Measurements from ENCODE around the gene PAWR. TPM values are rescaled to one million over a fixed set of nuclear protein-coding genes. Genes with fewer than 3 reads are reported as not detected.

The PAWR gene
- total and polyA plus RNA-seq, 9 of the 15 experiments (the other 6 are each of a cell fraction or from before 2014, with no cell fraction given), result 0.82 TPM; not detected in 8

DNA sequence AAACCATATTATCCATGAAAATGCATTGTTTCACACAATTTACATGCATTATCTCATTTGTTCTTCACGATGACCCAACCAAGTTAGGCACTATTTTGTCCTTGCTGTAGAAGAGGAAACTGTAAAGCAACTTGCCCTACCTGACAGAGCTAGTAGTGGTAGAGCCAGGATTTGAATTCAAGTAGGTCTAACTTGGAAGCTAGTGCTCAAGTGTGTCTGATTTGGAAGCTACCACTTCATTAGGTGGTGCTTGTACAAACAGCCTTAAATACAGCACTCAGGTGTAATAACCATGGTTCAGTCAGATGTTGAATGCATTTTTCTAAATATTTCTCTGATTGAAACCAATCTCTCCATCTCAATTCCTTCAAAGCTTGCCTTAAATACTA is 123.6 kb downstream of the PAWR start:
- Histone ChIP-seq H3K36me3 (ENCODE audit: control insufficient read depth, insufficient read depth, low read length) (no peaks in the 10 kb centered on the region), H3K9me1 (ENCODE audit: control insufficient read depth, insufficient read depth, low read length) (no peaks in the 10 kb centered on the region), H3K9me3 (replicated peaks; ENCODE audit: control insufficient read depth, insufficient read depth, low read depth, low read length) (no peaks in the 10 kb centered on the region), H3K79me2 (ENCODE audit: control insufficient read depth, insufficient read depth, low read length) (no peaks in the 10 kb centered on the region), H3K27me3 (ENCODE audit: control insufficient read depth in 2 of 2, insufficient read depth in 2 of 2, low read length in 2 of 2) (no peaks in the 10 kb centered on the region), H2AFZ (ENCODE audit: low read depth, low read length) (no peak overlapping the region), H4K20me1 (replicated peaks; ENCODE audit: control insufficient read depth, insufficient read depth, low read length) (no peaks in the 10 kb centered on the region), H3K9ac (ENCODE audit: insufficient read depth in 1 of 2, low read depth in 2 of 2, low read length in 2 of 2) (no peak overlapping the region), H3K27ac (ENCODE audit: extremely low read depth, low read depth, low read length) (no peak overlapping the region), H3K4me3 (no peak overlapping the region), H3K4me1 (replicated peaks in 1 of 2; ENCODE audit: control insufficient read depth in 2 of 2, insufficient read depth in 2 of 2, low read length in 2 of 2) (no peaks in the 10 kb centered on the region), H3K4me2 (ENCODE audit: insufficient read depth, low read length) (no peak overlapping the region)
- FAIRE-seq (no peak), ATAC-seq (no peak), DNase-seq (ENCODE audit: extremely low read depth in 1 of 4, low spot score in 3 of 4) (no peak)
- intact Hi-C loops (cut with micrococcal nuclease), result no loop called here
- POLR2A ChIA-PET, result no interaction called here
- in situ Hi-C loops (cut with MboI), result no loop called here
- 0% methylated on average over 1 of the region's 1 CpG for WGBS (ENCODE audit: insufficient coverage, low coverage, missing lambda C conversion rate)
- BruUV-seq (replicated peaks), result no TSS peak
- TF ChIP-seq NFATC3 (IDR thresholded peaks at IDR 0.05), result no peak
- CTCF ChIA-PET (ENCODE audit: low intra/inter-chr PET ratio), result no interaction called here

- FAIRE-seq, result no peak
- TF ChIP-seq, protein P1, sequence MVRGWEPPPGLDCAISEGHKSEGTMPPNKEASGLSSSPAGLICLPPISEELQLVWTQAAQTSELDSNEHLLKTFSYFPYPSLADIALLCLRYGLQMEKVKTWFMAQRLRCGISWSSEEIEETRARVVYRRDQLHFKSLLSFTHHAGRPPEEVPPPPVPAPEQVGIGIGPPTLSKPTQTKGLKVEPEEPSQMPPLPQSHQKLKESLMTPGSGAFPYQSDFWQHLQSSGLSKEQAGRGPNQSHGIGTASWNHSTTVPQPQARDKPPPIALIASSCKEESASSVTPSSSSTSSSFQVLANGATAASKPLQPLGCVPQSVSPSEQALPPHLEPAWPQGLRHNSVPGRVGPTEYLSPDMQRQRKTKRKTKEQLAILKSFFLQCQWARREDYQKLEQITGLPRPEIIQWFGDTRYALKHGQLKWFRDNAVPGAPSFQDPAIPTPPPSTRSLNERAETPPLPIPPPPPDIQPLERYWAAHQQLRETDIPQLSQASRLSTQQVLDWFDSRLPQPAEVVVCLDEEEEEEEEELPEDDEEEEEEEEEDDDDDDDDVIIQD (CRISPR knock-in tag; IDR thresholded peaks at IDR 0.05), result no peak
- TF ChIP-seq CSDE1 (IDR thresholded peaks at IDR 0.05) (no peak), ZNF511 (CRISPR knock-in tag; IDR thresholded peaks at IDR 0.05) (no peak), ZNF197 (CRISPR knock-in tag; IDR thresholded peaks at IDR 0.05; ENCODE audit: low read depth) (no peak), ASH1L (IDR thresholded peaks at IDR 0.05; ENCODE audit: borderline replicate concordance, low read depth, partially characterized antibody) (no peak), MAFG (tag; conservative IDR thresholded peaks at IDR 0.05) (no peak), HMG20B (CRISPR knock-in tag; IDR thresholded peaks at IDR 0.05) (no peak)
- TF ChIP-seq, protein P2, sequence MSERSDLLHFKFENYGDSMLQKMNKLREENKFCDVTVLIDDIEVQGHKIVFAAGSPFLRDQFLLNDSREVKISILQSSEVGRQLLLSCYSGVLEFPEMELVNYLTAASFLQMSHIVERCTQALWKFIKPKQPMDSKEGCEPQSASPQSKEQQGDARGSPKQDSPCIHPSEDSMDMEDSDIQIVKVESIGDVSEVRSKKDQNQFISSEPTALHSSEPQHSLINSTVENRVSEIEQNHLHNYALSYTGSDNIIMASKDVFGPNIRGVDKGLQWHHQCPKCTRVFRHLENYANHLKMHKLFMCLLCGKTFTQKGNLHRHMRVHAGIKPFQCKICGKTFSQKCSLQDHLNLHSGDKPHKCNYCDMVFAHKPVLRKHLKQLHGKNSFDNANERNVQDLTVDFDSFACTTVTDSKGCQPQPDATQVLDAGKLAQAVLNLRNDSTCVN (CRISPR knock-in tag; IDR thresholded peaks at IDR 0.05), result no peak
- TF ChIP-seq, protein P3, sequence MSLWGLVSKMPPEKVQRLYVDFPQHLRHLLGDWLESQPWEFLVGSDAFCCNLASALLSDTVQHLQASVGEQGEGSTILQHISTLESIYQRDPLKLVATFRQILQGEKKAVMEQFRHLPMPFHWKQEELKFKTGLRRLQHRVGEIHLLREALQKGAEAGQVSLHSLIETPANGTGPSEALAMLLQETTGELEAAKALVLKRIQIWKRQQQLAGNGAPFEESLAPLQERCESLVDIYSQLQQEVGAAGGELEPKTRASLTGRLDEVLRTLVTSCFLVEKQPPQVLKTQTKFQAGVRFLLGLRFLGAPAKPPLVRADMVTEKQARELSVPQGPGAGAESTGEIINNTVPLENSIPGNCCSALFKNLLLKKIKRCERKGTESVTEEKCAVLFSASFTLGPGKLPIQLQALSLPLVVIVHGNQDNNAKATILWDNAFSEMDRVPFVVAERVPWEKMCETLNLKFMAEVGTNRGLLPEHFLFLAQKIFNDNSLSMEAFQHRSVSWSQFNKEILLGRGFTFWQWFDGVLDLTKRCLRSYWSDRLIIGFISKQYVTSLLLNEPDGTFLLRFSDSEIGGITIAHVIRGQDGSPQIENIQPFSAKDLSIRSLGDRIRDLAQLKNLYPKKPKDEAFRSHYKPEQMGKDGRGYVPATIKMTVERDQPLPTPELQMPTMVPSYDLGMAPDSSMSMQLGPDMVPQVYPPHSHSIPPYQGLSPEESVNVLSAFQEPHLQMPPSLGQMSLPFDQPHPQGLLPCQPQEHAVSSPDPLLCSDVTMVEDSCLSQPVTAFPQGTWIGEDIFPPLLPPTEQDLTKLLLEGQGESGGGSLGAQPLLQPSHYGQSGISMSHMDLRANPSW (CRISPR knock-in tag; IDR thresholded peaks at IDR 0.05), result no peak
These were observed 124.2 kb downstream of the PAWR start for GRCh38 chr12:79566452-79567174.

More at GRCh38 chr12:79566452-79567174, 124.2 kb downstream of the PAWR start:
- intact Hi-C loops (cut with micrococcal nuclease), result no loop called here
- H3K79me2 ChIP-seq (ENCODE audit: control insufficient read depth, insufficient read depth, low read length), result no peaks in the 10 kb centered on the region
- H3K9ac ChIP-seq (ENCODE audit: insufficient read depth in 1 of 2, low read depth in 2 of 2, low read length in 2 of 2), result no peak overlapping the region
- H3K27me3 ChIP-seq (ENCODE audit: control insufficient read depth in 2 of 2, insufficient read depth in 2 of 2, low read length in 2 of 2), result no peaks in the 10 kb centered on the region
- H3K4me1 ChIP-seq (replicated peaks in 1 of 2; ENCODE audit: control insufficient read depth in 2 of 2, insufficient read depth in 2 of 2, low read length in 2 of 2), result no peaks in the 10 kb centered on the region
- no peaks in the 10 kb centered on the region for H3K9me3 ChIP-seq (replicated peaks; ENCODE audit: control insufficient read depth, insufficient read depth, low read depth, low read length)
- no peak overlapping the region for H3K27ac ChIP-seq (ENCODE audit: extremely low read depth, low read depth, low read length)
- no peak overlapping the region for H3K4me2 ChIP-seq (ENCODE audit: insufficient read depth, low read length)
- H4K20me1 ChIP-seq (replicated peaks; ENCODE audit: control insufficient read depth, insufficient read depth, low read length), result no peaks in the 10 kb centered on the region
- BruUV-seq (replicated peaks), result no TSS peak
- no peak overlapping the region for H2AFZ ChIP-seq (ENCODE audit: low read depth, low read length)
- H3K4me3 ChIP-seq, result no peak overlapping the region
- ChIA-PET CTCF (ENCODE audit: low intra/inter-chr PET ratio) (no interaction called here), POLR2A (no interaction called here)
- no peaks in the 10 kb centered on the region for H3K9me1 ChIP-seq (ENCODE audit: control insufficient read depth, insufficient read depth, low read length)
- in situ Hi-C loops (cut with MboI), result no loop called here
- DNase-seq (ENCODE audit: extremely low read depth in 1 of 4, low spot score in 3 of 4) (no peak), ATAC-seq (no peak)
- WGBS (ENCODE audit: insufficient coverage, low coverage, missing lambda C conversion rate), result 2% methylated on average over 4 of the region's 4 CpGs
- H3K36me3 ChIP-seq (ENCODE audit: control insufficient read depth, insufficient read depth, low read length), result no peaks in the 10 kb centered on the region

All from K562 (cell line).